ENCODE results near the gene CTAG1B.
"Not testable (repeated sequence)": the region's sequence is repeated elsewhere in the genome, so short reads cannot be mapped to it uniquely, and the experiment has no call there.

CTAG1B gene

DNA sequence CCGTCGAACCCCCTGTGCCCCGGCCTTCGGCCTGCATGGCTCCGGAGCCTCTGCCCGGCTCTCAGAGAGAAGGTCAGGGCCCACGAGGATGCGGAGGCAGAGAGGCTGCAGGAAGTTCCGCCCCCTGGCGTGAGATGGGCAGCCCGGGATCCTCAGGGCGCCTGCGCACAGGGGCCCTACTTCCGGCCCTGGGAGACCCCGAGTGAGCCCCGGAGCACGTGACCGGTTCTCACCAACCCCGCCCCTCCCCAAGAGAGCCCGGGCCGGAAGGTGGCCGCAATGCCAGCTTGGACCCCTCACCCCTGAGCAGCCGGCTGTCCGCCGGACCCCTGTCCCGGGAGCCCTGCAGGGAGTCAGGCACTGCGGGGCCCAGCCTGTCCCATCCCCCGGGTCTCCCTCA, at the start of gene CTAG1B:
Gene CTAG1B, minus strand, starts transcription at position 101 of the 400 bp plus-strand sequence. Its CDS starts 64 bp downstream, at position 37.
- DNase-seq (ENCODE audit: low read depth, low spot score), result not testable (repeated sequence)

DNA sequence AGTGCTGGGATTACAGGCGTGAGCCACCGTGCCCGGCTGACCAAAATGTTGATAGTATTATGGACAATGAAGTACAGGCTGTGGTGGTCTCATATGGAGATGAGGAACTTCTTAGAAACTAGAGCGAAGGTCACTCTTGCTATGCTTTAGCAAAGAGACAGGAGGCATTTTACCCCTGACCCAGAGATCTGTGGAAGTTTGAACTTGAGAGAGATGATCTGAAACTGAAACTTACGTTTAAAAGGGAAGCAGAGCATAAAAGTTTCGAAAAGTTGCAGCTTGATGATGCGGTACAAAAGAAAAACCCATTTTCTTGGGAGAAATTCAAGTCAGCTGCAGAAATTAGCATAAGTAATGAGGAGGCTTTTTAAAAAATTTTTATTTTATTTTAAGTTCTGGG, 42.8 kb upstream of the CTAG1B start:
- DNase-seq (ENCODE audit: low read depth, low spot score), result no peak

DNA sequence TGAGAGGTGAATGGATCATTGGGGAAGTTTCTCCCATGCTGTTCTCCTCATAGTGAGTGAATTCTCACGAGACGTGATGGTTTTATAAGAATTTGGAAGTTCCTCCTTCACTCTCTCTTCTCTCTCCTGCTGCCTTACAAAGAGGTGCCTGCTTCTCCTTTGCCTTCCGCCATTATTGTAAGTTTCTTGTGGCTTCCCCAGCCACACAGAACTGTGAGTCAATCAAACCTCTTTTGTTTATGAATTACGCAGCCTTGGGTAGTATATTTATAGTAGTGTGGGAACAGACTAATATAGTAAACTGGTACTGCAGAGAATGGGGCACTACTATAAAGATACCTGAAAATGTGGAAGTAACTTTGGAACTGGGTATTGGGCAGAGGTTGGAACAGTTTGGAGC, 42.1 kb upstream of the CTAG1B start:
- no peak for DNase-seq (ENCODE audit: low read depth, low spot score)

DNA sequence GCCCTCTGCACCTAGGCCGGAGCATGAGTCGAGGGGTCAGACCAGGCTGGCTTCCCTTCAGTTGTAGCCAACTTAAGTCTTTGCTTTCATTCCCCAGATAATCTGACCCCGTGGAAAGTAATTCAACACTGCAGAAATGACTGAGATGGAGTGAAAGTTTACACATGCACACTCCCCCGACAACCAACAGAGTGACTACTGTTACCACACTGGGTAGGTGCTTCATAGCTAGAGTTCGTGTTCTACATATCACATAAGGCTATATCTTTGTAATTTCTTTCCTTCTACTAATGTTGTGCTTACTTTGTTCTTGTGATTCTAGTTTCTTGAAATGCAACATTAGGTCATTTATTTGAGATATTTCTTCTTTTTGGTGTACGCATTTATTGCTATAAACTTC, 41.5 kb upstream of the CTAG1B start:
- no peak for DNase-seq (ENCODE audit: low read depth, low spot score)

DNA sequence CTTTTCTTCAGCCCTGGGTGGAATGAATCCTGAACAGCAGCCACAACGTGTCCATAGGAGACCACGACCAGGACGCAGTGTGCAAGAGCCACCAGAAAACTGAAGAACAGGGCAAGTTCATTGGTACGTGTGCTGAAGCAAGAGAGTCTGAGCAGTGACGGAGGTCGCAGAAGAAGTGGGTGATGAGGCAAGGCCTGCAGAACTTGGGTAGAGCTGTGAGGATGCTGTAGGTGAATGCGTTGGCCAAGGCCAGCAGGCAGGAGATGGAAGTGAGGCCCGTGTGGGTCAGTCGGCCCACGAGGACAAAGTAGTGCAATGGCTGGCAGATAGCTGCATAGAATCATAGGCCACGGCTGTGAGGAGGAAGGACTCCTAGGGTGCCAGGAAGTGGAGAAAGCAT, 39.9 kb upstream of the CTAG1B start:
- no peak for DNase-seq (ENCODE audit: low read depth, low spot score)

DNA sequence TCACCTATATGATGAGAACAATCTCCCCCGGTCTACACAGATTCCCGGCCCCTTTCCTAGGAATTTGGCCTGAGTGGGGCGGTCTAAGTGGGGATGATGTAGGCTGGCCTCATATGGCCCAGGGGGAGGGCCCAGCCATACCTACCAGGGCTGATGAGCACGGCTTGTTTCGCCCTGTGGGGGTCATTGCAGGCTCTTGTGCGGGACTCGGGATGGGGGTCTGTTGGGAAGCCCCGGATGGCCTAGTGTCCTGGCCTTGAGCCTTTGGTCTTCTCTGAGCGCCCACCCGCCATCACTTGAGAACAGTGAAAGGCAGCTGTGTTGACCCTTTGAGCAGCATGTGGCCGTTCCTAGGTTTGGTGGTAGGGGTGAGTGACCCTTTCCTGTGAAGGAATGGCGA, 39.1 kb upstream of the CTAG1B start:
- no peak for DNase-seq (ENCODE audit: low read depth, low spot score)

DNA sequence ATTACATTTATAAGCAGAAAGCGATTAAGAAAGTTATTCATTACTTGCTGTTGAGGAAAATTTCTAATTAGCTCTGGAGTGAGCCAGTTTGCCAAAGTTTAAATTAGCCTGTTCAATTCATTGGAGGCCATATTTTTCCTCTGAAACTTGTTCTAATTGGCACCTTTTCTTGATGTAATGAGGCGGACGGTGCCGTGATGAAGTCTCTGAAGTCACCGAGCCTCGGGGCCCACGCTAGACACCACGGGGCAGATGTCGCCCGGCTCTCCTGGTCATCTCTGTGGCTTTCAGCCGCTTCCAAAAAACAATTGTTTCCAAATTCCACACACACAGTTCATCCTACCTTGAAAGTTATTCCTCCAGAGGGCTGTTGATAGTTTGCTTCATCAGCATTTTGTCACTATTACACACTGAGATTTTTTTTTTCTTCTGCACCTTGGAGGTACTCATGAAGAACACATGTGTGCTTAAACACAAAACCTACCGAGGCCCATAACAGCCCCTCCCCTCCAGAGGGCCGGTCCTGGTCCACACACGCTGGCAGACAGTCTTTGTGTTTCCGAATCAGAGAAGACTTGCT, 38.2 kb upstream of the CTAG1B start:
- no peak for DNase-seq (ENCODE audit: low read depth, low spot score)

DNA sequence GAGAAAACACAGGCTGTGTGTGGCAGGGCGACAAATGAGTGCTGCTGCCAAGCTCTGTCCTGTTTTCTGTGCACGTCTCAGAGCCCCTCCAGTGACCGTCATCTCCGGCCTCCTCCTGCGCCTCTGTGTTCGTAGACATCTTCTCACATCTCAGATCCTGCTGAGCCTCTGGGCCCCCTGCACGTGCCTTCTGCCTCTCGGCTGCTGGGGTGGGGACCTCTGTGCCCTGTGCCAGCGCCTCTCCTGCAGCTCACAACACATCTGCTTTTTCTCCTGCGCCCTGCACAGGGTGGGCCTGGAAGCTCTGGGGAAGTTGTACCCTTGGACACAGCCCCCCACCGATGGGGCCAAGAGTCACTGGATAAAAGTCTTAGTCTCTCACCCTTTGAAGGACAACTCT, 36.7 kb upstream of the CTAG1B start:
- no peak for DNase-seq (ENCODE audit: low read depth, low spot score)

DNA sequence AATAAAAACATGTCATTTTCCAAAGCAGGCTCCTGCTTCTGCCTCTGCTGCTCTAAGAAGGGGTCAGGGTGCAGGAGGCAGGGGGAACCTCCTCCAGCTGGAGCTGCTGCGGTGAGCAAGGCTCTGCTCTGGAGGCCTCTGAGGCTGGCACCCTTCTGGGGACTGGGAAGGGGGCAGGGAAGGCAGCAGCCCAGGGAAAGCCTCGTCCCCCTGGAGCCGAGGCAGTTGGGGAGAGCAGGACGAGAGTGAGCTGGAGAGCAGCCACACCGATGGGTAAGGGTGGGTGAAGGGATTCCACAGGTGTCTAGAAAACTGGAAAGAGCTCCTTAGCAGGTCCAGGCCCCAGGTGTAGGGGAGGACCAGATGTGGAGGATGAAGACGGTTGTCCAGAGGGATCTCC, 36.3 kb upstream of the CTAG1B start:
- no peak for DNase-seq (ENCODE audit: low read depth, low spot score)

DNA sequence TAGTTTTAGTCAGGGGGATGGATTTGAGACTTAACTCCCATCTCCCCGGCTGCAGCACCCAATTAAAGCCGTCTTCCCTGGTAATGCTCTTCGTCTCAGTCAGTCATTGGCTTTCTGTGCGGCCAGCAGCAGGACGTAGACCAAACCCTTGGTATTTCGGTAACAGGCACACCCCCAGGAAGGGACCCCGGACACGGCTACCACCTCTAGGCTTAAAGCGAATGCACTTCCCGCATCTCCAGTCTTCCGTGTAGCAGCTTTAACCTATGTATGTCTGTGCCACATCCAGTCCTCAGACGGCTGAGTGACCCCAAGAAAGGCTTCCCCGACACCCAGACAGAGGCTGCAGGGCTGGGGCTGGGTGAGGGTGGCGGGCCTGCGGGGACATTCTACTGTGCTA, 35.8 kb upstream of the CTAG1B start:
- no peak for DNase-seq (ENCODE audit: low read depth, low spot score)

DNA sequence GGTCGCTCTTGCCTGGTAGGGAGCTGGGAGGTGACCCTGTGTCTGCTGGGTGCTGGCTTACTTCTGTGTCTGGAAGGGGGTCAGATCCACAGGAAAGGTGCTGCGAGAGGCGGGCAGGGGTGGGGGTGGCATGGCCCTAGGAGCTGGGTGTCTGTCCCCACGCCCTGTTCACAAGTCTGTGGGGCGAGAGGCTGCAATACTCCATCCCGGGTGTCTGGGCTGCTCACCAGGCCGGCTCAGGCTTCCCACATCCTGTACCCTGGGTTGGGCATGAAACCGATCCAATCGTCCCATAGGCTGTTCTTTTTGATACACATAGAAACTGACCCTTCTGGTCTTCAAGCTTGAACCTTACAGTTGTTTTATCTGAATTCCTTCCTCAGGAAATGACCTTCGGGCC, 35.3 kb upstream of the CTAG1B start:
- no peak for DNase-seq (ENCODE audit: low read depth, low spot score)

DNA sequence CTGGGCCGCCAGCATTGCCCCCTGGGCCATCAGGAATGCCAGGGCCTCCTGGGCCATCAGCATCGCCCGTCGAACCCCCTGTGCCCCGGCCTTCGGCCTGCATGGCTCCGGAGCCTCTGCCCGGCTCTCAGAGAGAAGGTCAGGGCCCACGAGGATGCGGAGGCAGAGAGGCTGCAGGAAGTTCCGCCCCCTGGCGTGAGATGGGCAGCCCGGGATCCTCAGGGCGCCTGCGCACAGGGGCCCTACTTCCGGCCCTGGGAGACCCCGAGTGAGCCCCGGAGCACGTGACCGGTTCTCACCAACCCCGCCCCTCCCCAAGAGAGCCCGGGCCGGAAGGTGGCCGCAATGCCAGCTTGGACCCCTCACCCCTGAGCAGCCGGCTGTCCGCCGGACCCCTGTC, 34.3 kb upstream of the CTAG1B start, which contains the start of gene CTAG2:
Gene CTAG2, minus strand, starts transcription at position 167 of the 400 bp plus-strand sequence. Its CDS starts 64 bp downstream, at position 103.
- not testable (repeated sequence) for DNase-seq (ENCODE audit: low read depth, low spot score)

DNA sequence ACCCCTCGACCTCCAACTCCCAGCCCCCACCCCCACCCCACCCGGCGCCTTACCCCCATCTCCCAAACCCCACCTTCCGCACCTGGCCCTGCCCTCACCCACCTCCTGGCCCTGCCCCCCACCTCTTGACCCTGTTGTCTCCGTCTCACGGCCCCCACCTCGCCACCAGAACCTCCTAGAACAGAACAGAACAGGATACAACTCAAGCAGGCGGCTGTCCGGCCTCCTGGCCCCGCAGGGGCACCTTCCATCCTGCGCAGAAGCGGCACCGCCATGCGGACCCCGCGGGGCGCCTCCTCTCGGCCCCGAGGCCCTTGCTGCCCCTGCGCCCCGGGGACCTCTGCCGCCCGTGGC, 33.9 kb upstream of the CTAG1B start:
- no peak for DNase-seq (ENCODE audit: low read depth, low spot score)

DNA sequence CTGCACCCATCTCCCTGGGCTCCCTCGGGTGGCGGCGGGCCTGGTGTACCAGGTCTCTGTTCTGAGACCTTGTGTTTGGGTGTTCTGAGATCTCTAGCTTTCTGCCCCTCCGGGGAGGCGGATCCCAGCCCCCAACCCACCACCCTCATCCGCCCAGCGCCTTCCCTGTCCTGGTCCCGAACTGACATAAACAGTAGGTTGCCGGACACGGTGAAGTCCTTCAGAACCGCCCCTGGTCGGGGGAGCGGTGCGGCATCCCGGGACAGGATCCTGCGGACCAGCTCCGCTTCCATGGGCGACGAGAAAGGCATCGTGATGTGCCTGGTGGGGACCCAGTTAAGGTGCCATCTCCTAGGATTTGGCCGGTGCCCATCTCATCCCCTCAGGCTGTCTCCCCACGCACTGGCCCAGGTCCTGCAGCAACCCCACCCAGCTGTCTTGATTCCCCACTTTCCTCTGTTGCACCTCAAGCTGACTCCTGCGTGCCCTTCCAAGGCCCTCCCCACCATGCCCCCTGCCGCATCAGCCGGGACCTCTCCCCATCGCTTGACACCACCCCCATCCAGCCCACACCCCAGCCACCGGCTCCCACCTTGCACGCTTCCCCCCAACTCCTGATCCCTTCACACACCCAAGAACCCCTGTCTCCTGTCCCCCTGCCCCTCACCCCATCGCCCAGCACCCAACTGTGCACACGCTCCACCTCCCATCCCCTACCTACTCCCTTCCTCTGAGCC, 33.4 kb upstream of the CTAG1B start:
- no peak for DNase-seq (ENCODE audit: low read depth, low spot score)

DNA sequence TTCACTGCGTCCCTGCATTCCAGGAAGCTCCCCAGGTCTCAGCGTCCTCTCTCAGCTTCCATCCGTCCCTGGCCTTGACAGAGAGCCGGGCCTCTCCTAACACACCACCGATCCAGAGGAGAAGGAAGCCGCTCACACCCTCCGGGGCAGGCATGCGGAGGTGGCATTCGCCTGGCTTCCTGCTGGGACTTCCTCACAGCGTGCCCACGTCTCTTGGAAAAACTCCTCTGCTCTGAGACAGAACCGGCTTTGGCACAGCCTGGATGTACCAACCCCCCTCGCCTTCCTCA, 31.1 kb upstream of the CTAG1B start:
- no peak for DNase-seq (ENCODE audit: low read depth, low spot score)

DNA sequence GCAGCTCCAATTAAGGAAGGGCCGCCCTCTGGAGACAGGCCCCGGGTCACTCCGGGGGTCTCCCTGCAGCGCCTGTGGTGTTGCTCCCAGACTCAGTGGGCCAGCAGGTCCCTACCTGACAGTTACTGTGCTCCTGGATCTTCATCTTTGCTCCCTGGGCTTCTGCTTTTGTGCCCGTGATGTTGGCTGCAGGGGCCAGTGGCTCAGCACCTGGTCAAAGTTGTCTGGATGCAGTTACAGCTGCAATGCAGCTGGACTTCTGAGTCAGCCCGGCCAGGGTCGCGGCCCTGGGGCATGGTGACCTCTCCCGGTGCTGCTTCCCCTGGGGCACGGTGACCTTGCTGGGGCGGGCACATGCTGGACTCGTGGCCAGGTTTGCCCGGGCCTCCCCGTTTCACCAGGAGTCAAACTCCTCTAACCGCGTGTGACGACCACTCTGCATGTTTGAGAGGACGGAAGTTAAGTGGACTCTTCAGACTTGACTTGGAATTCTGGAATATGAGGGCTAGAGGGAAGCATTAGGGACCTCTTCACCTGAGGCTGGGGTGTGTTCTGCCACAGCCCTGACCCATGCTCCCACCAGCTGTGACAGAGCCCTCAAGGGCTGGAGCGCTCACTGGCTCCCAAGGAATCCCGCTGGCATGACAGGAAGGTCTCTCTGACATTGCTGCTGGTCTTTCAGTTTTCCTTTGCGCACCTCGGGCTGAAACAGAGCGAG, 30.6 kb upstream of the CTAG1B start:
- DNase-seq (ENCODE audit: low read depth, low spot score), result no peak

DNA sequence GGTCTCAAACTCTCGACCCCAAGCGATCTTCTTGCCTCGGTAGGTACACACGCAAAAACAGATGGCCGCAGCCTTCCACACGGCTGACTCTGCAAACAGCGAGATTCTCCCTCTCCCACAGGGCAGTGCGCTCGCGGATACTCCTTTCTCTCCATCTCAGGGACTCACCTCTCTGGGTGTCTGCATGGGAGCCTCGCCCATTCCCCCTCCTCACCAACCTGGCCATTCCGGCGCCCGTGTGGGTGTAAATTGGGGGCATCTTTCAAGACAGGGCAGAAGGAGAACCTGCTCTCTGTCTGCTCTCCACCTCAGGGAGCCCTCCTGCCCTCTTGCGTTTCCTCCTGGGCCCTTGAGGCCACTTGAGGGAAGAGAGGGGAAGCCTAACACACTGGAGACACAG, 29.8 kb upstream of the CTAG1B start:
- no peak for DNase-seq (ENCODE audit: low read depth, low spot score)

DNA sequence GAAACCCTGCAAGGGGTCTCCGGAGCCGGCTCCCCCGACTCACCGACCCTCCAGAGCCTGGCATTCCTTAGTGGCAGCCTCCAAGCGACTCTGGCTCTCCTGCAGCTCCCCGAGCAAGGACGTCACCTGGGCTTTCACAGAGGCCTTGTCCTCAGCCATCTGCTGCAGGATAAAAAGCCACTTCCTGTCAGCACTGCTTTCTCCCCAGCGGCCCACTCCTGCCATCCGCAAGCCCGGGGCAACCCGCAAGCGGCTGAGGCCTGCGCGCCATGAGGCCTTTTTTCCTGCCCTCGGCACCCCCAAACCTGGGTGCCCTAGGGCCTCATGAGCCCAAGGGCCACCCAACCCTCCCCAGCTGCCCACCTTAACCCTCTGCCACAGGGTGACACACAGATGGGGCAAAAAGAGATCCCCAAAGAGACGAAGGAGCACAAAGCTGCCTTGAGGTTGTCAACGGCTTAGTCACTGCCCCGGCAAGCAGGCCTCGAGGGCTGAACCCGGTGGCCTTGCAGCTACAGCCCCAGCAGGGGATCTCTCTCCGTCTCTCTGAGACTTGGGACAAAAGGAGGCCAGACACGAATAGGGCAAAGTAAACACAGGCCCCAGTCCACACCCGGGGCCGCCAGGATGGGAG, 26.8 kb upstream of the CTAG1B start:
- not testable (repeated sequence) for DNase-seq (ENCODE audit: low read depth, low spot score)

DNA sequence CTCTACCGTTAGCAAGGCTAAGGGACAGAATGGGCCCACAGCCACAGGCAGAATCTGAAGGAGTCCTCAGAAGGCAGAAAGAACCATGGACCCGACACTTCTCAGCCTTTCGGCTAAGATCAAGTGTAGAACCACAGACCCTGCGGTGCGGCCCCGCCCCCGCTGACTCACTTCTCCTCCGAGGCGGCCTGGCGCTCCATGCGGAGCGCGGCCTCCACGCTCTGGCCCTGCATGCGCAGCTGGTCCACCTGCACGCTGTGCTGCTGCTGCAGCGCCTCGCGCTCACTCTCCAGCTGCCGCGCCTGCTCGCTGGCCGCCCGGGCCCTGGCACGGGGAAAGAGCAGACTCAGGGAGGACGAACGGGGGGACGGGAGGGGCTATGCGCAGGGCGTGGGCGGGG, 24.6 kb upstream of the CTAG1B start:
- DNase-seq (ENCODE audit: low read depth, low spot score), result not testable (repeated sequence)

DNA sequence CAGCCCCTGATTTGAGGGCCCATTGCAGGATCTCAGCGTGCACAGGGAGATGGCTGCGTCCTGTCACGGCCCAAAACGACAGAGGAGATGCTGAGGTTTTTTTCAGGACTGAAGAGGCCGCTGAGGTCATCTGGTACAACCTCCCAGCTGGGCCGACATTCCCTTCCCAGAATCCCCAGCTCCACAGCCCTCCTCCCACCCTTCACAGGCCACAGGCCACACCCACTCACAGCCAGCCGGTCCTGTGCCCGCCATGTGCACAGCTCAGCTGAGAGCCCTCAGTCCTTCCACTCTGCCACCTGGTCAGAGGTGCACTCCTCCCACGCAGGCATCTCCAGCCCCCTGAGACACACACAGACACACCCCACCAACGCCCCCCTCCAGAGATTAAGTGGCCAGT, 22.7 kb upstream of the CTAG1B start:
- DNase-seq (ENCODE audit: low read depth, low spot score), result not testable (repeated sequence)

DNA sequence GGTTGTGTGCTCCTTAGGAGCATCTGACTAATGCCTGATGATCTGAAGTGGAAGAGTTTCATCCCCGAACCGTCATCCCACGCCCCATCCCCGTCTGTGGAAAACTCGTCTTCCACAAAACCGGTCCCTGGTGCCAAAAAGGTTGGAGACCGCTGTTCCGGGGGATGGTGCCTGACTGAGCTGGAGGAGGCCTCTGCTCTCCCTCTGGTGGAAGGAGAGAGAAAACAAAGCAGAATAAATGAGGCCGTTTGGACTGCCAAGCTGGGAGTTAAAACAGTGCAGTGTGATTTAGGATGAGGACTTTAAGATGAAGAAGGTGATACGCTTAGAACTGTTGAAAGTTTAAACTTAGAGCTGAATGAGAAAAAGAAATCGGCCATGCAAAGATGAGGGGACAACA, 14.6 kb upstream of the CTAG1B start:
- DNase-seq (ENCODE audit: low read depth, low spot score), result not testable (repeated sequence)

DNA sequence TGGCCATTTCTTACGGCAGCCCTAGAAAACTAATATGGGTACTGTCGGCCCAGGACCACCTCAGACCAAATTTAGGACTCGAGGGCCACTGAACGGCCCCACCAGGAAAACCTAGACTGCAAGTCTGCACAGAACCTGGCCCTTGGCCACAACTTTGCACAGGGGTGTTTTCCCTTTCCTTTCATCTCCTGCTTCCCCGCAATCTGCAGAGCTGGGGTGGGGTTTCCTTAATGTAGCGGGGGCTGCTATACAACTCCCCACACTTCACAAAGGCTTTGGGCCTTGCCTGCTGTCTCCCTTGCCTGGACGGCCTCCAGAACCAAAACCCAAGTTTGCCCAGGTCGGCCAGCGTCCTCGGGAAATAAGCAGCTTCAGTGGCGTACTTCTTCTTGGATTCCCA, 11.9 kb upstream of the CTAG1B start:
- DNase-seq (ENCODE audit: low read depth, low spot score), result not testable (repeated sequence)

DNA sequence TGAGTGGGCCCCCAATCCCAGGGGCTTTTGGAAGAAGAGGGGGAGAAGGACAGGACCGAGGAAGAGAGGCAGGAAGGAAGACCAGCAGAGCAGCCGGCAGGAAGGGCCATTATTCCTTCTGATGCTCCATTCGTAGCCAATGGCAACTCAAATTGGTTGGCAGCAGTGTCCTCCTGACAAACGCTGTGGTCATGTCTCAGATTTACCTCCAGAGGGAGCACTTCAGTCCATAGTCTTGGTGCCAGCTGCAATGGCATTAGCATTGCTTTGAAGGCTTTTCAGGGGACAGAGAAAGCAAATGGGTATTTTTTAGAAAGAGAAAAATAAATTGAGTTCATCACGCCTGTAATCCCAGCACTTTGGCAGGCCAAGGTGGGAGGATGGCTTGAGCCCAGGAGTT, 9.9 kb upstream of the CTAG1B start:
- not testable (repeated sequence) for DNase-seq (ENCODE audit: low read depth, low spot score)

Data from smooth muscle cell of the brain vasculature (primary cell).